Fibroblast of lung (primary cell): Measurements from ENCODE around the gene UXS1. TPM values are rescaled to one million over a fixed set of nuclear protein-coding genes. Genes with fewer than 3 reads are reported as not detected.

Experiments used
- DNase-seq, 2 donors: peaks; one replicate each; pipeline versions ENCODE4 v3.0.0 to v3.0.0-alpha.2; 2010; ENCODE audit warnings: low read depth in 2 of 2
- H2AFZ ChIP-seq: 2 replicates; pipeline ENCODE4 v1.5.1; 2012; ENCODE audit warnings: low read length, control low read depth, inconsistent platforms
- H3K27ac ChIP-seq: 2 replicates; pipeline ENCODE4 v1.5.1; 2011; ENCODE audit warnings: low read length, control low read depth; ENCODE audit not compliant: insufficient read depth
- H3K27me3 ChIP-seq: 2 replicates; pipeline ENCODE4 v1.5.1; 2011; ENCODE audit warnings: mild to moderate bottlenecking, low read length; ENCODE audit not compliant: control insufficient read depth, insufficient read depth
- H3K36me3 ChIP-seq: 2 replicates; pipeline ENCODE4 v1.5.1; 2011; ENCODE audit warnings: low read length; ENCODE audit not compliant: control insufficient read depth, insufficient read depth
- H3K4me1 ChIP-seq: 2 replicates; pipeline ENCODE4 v1.5.1; 2011; ENCODE audit warnings: low read length; ENCODE audit not compliant: control insufficient read depth, insufficient read depth; ENCODE audit errors: extremely low read depth
- H3K4me2 ChIP-seq: 2 replicates; pipeline ENCODE4 v1.5.1; 2011; ENCODE audit warnings: low read length, control low read depth; ENCODE audit not compliant: insufficient read depth; ENCODE audit errors: extremely low read depth
- H3K4me3 ChIP-seq, 4 experiments: fragments of 200-600 bp in 1 of 4; sonication (generic) in 1 of 4; replicated peaks in 1 of 4; 2 replicates each; pipeline ENCODE4 v1.5.1; 2011 to 2016; ENCODE audit warnings: low read length in 4 of 4, low read depth in 3 of 4, mild to moderate bottlenecking in 3 of 4, control low read depth in 2 of 4, inconsistent platforms in 1 of 4, mixed read lengths in 1 of 4; ENCODE audit not compliant: insufficient read depth in 1 of 4; ENCODE audit errors: control extremely low read depth in 1 of 4
- H3K79me2 ChIP-seq: 2 replicates; pipeline ENCODE4 v1.5.1; 2012; ENCODE audit warnings: mild to moderate bottlenecking, low read length, inconsistent platforms; ENCODE audit not compliant: control insufficient read depth, insufficient read depth
- H3K9ac ChIP-seq: 2 replicates; pipeline ENCODE4 v1.5.1; 2011; ENCODE audit warnings: mild to moderate bottlenecking, low read length, control low read depth; ENCODE audit not compliant: insufficient read depth
- H3K9me3 ChIP-seq: 2 replicates; pipeline ENCODE4 v1.5.1; 2012; ENCODE audit warnings: low read depth, low read length; ENCODE audit not compliant: control insufficient read depth, insufficient read depth
- H4K20me1 ChIP-seq: 2 replicates; pipeline ENCODE4 v1.5.1; 2011; ENCODE audit warnings: low read length; ENCODE audit not compliant: control insufficient read depth, insufficient read depth; ENCODE audit errors: extremely low read depth
- EZH2 ChIP-seq: IDR thresholded peaks from 2 replicates; pipeline ENCODE4 v1.5.1; 2012; ENCODE audit warnings: low read length, control low read depth, mild to moderate bottlenecking; ENCODE audit errors: missing control alignments
- polyA plus RNA-seq, 2 donors: library from polyadenylated mRNA; depleted of rRNA in 1 of 2; stranded (reverse) in 1 of 2; unstranded in 1 of 2; fragments of >200 nt; gene quantifications; 2 replicates each; pipeline ENCODE4 v1.2.1, GENCODE V29; 2011 to 2012; ENCODE audit warnings: missing spikeins in 1 of 2
- total RNA-seq: library from RNA; depleted of rRNA; stranded (reverse); fragments of >200 nt; gene quantifications from 2 replicates; pipeline ENCODE4 v1.2.1, GENCODE V29; 2014
- TF ChIP-seq, protein P1 (sequence below), 2 donors: IDR thresholded peaks in 1 of 2; conservative IDR thresholded peaks in 1 of 2; 1 replicate in 1 of 2; 2 replicates in 1 of 2; pipeline ENCODE4 v1.5.1; 2011 to 2012; ENCODE audit warnings: low read length in 2 of 2, control low read depth in 1 of 2, inconsistent platforms in 1 of 2, low read depth in 1 of 2, mild to moderate bottlenecking in 1 of 2

The UXS1 gene
- total and polyA plus RNA-seq, 2 donors (not counting 1 experiment from before 2014, with no cell fraction given): 23.1 to 59.8 TPM

- no peak overlapping the region for H3K27ac ChIP-seq
- H2AFZ ChIP-seq: no peak overlapping the region
- no peaks in the 10 kb centered on the region for H4K20me1 ChIP-seq
- no peak overlapping the region for H3K9ac ChIP-seq
- H3K4me1 ChIP-seq: peaks cover 2% of the 10 kb centered on the region
- H3K9me3 ChIP-seq: no peaks in the 10 kb centered on the region
- H3K4me3 ChIP-seq: no peak overlapping the region
- H3K4me2 ChIP-seq: no peak overlapping the region
- DNase-seq: no peak
- TF ChIP-seq, protein P1, sequence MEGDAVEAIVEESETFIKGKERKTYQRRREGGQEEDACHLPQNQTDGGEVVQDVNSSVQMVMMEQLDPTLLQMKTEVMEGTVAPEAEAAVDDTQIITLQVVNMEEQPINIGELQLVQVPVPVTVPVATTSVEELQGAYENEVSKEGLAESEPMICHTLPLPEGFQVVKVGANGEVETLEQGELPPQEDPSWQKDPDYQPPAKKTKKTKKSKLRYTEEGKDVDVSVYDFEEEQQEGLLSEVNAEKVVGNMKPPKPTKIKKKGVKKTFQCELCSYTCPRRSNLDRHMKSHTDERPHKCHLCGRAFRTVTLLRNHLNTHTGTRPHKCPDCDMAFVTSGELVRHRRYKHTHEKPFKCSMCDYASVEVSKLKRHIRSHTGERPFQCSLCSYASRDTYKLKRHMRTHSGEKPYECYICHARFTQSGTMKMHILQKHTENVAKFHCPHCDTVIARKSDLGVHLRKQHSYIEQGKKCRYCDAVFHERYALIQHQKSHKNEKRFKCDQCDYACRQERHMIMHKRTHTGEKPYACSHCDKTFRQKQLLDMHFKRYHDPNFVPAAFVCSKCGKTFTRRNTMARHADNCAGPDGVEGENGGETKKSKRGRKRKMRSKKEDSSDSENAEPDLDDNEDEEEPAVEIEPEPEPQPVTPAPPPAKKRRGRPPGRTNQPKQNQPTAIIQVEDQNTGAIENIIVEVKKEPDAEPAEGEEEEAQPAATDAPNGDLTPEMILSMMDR (conservative IDR thresholded peaks at IDR 0.05 in 1 of 2, IDR thresholded peaks at IDR 0.05 in 1 of 2; ENCODE audit: low read depth in 1 of 2, low read length in 2 of 2): no peak
- no peak for TF ChIP-seq EZH2
- no peaks in the 10 kb centered on the region for H3K36me3 ChIP-seq
- H3K79me2 ChIP-seq: no peaks in the 10 kb centered on the region
- no peaks in the 10 kb centered on the region for H3K27me3 ChIP-seq
Observed at GRCh38 chr2:106057206-106057605, 136.9 kb downstream of the UXS1 start.

DNA sequence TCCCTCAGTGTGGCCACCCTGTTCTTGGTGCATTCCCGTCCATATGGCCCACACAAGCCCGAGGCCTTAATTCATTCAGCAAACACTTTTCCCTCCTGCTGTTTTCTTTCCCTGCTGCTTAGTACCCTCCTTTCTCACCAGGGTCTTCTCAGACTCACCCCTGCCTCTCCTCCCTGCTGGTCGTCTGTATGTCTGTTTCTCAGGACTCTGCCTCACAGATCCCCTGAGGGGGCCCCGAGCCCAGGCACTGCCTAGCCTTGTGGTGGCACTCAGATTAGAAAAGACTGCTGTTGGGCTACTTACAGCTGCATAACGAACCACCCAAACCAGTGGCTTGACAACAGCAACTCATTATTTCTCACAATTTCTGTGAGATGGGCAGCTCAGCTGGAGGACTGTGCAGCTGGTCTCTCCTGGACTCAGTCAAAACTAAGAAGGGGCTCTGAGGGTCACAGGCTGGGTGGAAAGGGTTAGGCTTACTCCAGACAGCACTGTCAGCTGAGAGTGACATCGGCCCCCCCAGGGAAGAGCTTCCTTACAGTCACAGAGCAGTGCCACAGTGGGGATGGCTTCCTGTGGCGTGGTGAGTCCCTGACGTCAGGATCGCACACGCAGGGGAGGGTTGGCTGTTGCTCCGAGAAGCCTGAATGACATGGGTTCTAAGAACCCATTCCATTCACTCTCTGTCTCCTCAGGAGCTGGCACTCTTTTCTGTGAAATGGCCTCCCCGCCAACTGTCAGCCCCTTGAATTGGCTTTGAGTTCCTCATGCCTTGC lies 139.0 kb downstream of the UXS1 start:
- Histone ChIP-seq H3K4me1 (peaks cover 2% of the 10 kb centered on the region), H3K9me3 (no peaks in the 10 kb centered on the region), H3K27me3 (no peaks in the 10 kb centered on the region), H3K36me3 (no peaks in the 10 kb centered on the region), H3K27ac (no peak overlapping the region), H2AFZ (no peak overlapping the region), H3K4me2 (no peak overlapping the region), H3K9ac (no peak overlapping the region), H4K20me1 (no peaks in the 10 kb centered on the region), H3K79me2 (no peaks in the 10 kb centered on the region), H3K4me3 (no peak overlapping the region)
- no peak for DNase-seq
- no peak for TF ChIP-seq EZH2
- TF ChIP-seq, protein P1 (conservative IDR thresholded peaks at IDR 0.05 in 1 of 2, IDR thresholded peaks at IDR 0.05 in 1 of 2; ENCODE audit: low read depth in 1 of 2, low read length in 2 of 2): no peak

DNA sequence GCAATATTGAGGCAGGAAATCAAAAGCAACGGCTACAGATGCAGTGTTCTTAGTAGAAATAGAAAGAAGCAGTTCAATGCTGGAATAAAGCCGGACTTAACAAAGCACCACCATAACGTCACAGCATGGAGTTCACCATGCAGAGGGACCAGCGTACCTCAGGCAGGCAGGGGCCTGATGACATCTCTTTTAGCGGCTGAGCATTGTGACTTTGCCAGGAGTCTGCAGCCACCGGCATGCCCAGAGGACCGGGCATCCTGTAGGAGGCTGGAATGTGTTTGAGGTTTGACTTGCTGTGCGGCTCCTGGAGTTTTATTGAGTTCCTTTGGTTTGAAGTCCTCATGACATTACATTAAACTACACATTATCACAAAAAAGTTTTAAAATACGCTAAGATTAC lies 139.8 kb downstream of the UXS1 start:
- Histone ChIP-seq H3K9me3 (no peaks in the 10 kb centered on the region), H3K4me3 (no peak overlapping the region), H3K4me2 (no peak overlapping the region), H3K9ac (no peak overlapping the region), H3K79me2 (no peaks in the 10 kb centered on the region), H3K27me3 (no peaks in the 10 kb centered on the region), H3K36me3 (no peaks in the 10 kb centered on the region), H3K4me1 (peaks cover 2% of the 10 kb centered on the region), H3K27ac (no peak overlapping the region), H4K20me1 (no peaks in the 10 kb centered on the region), H2AFZ (no peak overlapping the region)
- no peak for DNase-seq
- TF ChIP-seq, protein P1 (conservative IDR thresholded peaks at IDR 0.05 in 1 of 2, IDR thresholded peaks at IDR 0.05 in 1 of 2; ENCODE audit: low read depth in 1 of 2, low read length in 2 of 2): no peak
- TF ChIP-seq EZH2: no peak
